ENCODE measurements around the gene HOXA4. TPM values are rescaled to one million over a fixed set of nuclear protein-coding genes. Genes with fewer than 3 reads are reported as not detected.

HOXA4 gene
- total RNA-seq, 4 donors from 2014 or later: 1.3 to 2.9 (median 2.0) TPM

GRCh38 chr7:27143023-27143949, 12.7 kb upstream of the HOXA4 start, which contains the start of gene HOXA5:
Gene HOXA5, minus strand, starts transcription at chr7:27143681. Its CDS starts 74 bp downstream, at chr7:27143607.
- DNase-seq (ENCODE audit: low spot score in 2 of 2): peak in 1 of 2 donors; percentile 87
- intact Hi-C loops (cut with DNase I; ENCODE audit: low total_unique reads): loop anchor here (5.0 kb wide), 1 partner anchor 291 kb away; no protein-coding TSS in a partner anchor
- peak within 1 kb of the TSS; percentile 29 for H3K4me3 ChIP-seq (ENCODE audit: low read depth, poor library complexity, severe bottlenecking)
- WGBS, 2 donors: 48 to 55% methylated on average over 79 to 83 of the region's 86 CpGs
- TF ChIP-seq CTCF (IDR thresholded peaks at IDR 0.05) (peak in 1 of 3 donors; percentile 30), POLR2A (IDR thresholded peaks at IDR 0.05) (no peak)

GRCh38 chr7:27142580-27143022, 12.0 kb upstream of the HOXA4 start:
- WGBS, 2 donors: 41 to 62% methylated on average over 29 of the region's 29 CpGs
- TF ChIP-seq POLR2A (IDR thresholded peaks at IDR 0.05) (no peak), CTCF (IDR thresholded peaks at IDR 0.05) (no peak)
- DNase-seq (ENCODE audit: low spot score in 2 of 2): no peak
- intact Hi-C loops (cut with DNase I; ENCODE audit: low total_unique reads): loop anchor here (5.0 kb wide), 1 partner anchor 290 kb away; no protein-coding TSS in a partner anchor
- H3K4me3 ChIP-seq (ENCODE audit: low read depth, poor library complexity, severe bottlenecking): peak overlapping the region; percentile 29

GRCh38 chr7:27141923-27142579, 11.5 kb upstream of the HOXA4 start:
- peak in 1 of 2 donors; percentile 80 for DNase-seq (ENCODE audit: low spot score in 2 of 2)
- TF ChIP-seq POLR2A (IDR thresholded peaks at IDR 0.05): no peak
- TF ChIP-seq CTCF (IDR thresholded peaks at IDR 0.05): no peak
- H3K4me3 ChIP-seq (ENCODE audit: low read depth, poor library complexity, severe bottlenecking): peak overlapping the region; percentile 29
- intact Hi-C loops (cut with DNase I; ENCODE audit: low total_unique reads): loop anchor here (5.0 kb wide), 1 partner anchor 290 kb away; no protein-coding TSS in a partner anchor
- 74 to 76% methylated on average over 30 of the region's 30 CpGs for WGBS, 2 donors

GRCh38 chr7:27141137-27141922, 10.8 kb upstream of the HOXA4 start:
- no peak overlapping the region for H3K4me3 ChIP-seq (ENCODE audit: low read depth, poor library complexity, severe bottlenecking)
- TF ChIP-seq POLR2A (IDR thresholded peaks at IDR 0.05): no peak
- TF ChIP-seq CTCF (IDR thresholded peaks at IDR 0.05): no peak

More at GRCh38 chr7:27141137-27141922, 10.8 kb upstream of the HOXA4 start:
- 82 to 89% methylated on average over 18 of the region's 18 CpGs for WGBS, 2 donors
- DNase-seq (ENCODE audit: low spot score in 2 of 2): peak in 1 of 2 donors; percentile 28
- intact Hi-C loops (cut with DNase I; ENCODE audit: low total_unique reads): loop anchor here (5.0 kb wide), 1 partner anchor 289 kb away; no protein-coding TSS in a partner anchor
